H9 (cell line): ENCODE data around the gene KRT25. TPM values are rescaled to one million over a fixed set of nuclear protein-coding genes. Genes with fewer than 3 reads are reported as not detected.

Experiments
- DNase-seq: peaks from one replicate; pipeline ENCODE4 v3.0.0-alpha.2; 2017
- H2AFZ ChIP-seq: one replicate; pipeline ENCODE4 v1.6.1; 2013; ENCODE audit warnings: mild to moderate bottlenecking, low read length, control low read depth, moderate library complexity
- H2AK5ac ChIP-seq: 2 replicates; pipeline ENCODE4 v1.6.1; 2013; ENCODE audit warnings: low read length, control low read depth, mixed read lengths; ENCODE audit not compliant: insufficient read length
- H2BK120ac ChIP-seq: one replicate; pipeline ENCODE4 v1.6.1; 2013; ENCODE audit warnings: low read depth, mild to moderate bottlenecking, low read length, control low read depth, inconsistent platforms; ENCODE audit not compliant: poor library complexity, severe bottlenecking
- H2BK12ac ChIP-seq: 2 replicates; pipeline ENCODE4 v1.6.1; 2013; ENCODE audit warnings: low read length, control low read depth, mixed read lengths, low read depth; ENCODE audit not compliant: insufficient read length
- H2BK15ac ChIP-seq: 2 replicates; pipeline ENCODE4 v1.6.1; 2013; ENCODE audit warnings: low read depth, low read length, control low read depth
- H2BK20ac ChIP-seq: one replicate; pipeline ENCODE4 v1.6.1; 2013; ENCODE audit warnings: low read depth, mild to moderate bottlenecking, low read length, control low read depth, inconsistent platforms; ENCODE audit not compliant: poor library complexity, severe bottlenecking
- H2BK5ac ChIP-seq: 2 replicates; pipeline ENCODE4 v1.6.1; 2013; ENCODE audit warnings: low read length, control low read depth, mixed read lengths; ENCODE audit not compliant: insufficient read length
- H3K14ac ChIP-seq: 2 replicates; pipeline ENCODE4 v1.6.1; 2013; ENCODE audit warnings: low read length, control low read depth; ENCODE audit not compliant: insufficient read depth
- H3K18ac ChIP-seq: 2 replicates; pipeline ENCODE4 v1.6.1; 2013; ENCODE audit warnings: low read depth, mild to moderate bottlenecking, mixed read lengths, low read length, control low read depth; ENCODE audit not compliant: insufficient read length
- H3K23ac ChIP-seq: 2 replicates; pipeline ENCODE4 v1.6.1; 2013; ENCODE audit warnings: low read length, control low read depth, mixed read lengths, low read depth; ENCODE audit not compliant: insufficient read length
- H3K23me2 ChIP-seq: 2 replicates; pipeline ENCODE4 v1.6.1; 2013; ENCODE audit warnings: low read depth, mild to moderate bottlenecking, mixed read lengths, low read length, control low read depth; ENCODE audit not compliant: insufficient read length, poor library complexity, severe bottlenecking
- H3K27ac ChIP-seq: 2 replicates; pipeline ENCODE4 v1.5.1; 2013; ENCODE audit warnings: low read length, control low read depth, mixed read lengths, low read depth; ENCODE audit not compliant: insufficient read length
- H3K27me3 ChIP-seq: 2 replicates; pipeline ENCODE4 v1.6.1; 2013; ENCODE audit warnings: low read length, control low read depth, inconsistent platforms; ENCODE audit not compliant: insufficient read depth
- H3K4ac ChIP-seq: 2 replicates; pipeline ENCODE4 v1.6.1; 2013; ENCODE audit warnings: low read depth, mild to moderate bottlenecking, control low read depth, inconsistent platforms, low read length, moderate library complexity
- H3K4me1 ChIP-seq: 2 replicates; pipeline ENCODE4 v1.6.1; 2013; ENCODE audit warnings: low read length, control low read depth, inconsistent platforms; ENCODE audit not compliant: insufficient read depth
- H3K4me2 ChIP-seq: 2 replicates; pipeline ENCODE4 v1.6.1; 2013; ENCODE audit warnings: low read length, control low read depth, mixed read lengths; ENCODE audit not compliant: insufficient read length, insufficient read depth
- H3K56ac ChIP-seq: 2 replicates; pipeline ENCODE4 v1.6.1; 2013; ENCODE audit warnings: low read depth, mild to moderate bottlenecking, mixed read lengths, low read length, control low read depth; ENCODE audit not compliant: insufficient read length
- H3K79me1 ChIP-seq: 2 replicates; pipeline ENCODE4 v1.6.1; 2013; ENCODE audit warnings: low read depth, mild to moderate bottlenecking, moderate library complexity, low read length, control low read depth, inconsistent platforms; ENCODE audit not compliant: insufficient read depth, poor library complexity, severe bottlenecking
- H3K79me2 ChIP-seq: 2 replicates; pipeline ENCODE4 v1.6.1; 2013; ENCODE audit warnings: low read length, control low read depth, inconsistent platforms; ENCODE audit not compliant: insufficient read depth
- H3K9ac ChIP-seq: 2 replicates; pipeline ENCODE4 v1.6.1; 2013; ENCODE audit warnings: low read length, control low read depth, mixed read lengths; ENCODE audit not compliant: insufficient read length; ENCODE audit errors: extremely low read depth
- H3K9me3 ChIP-seq: one replicate; pipeline ENCODE4 v1.6.1; 2013; ENCODE audit warnings: low read depth, low read length, inconsistent platforms; ENCODE audit not compliant: control insufficient read depth
- H3T11ph ChIP-seq: one replicate; pipeline ENCODE4 v1.6.1; 2013; ENCODE audit warnings: mild to moderate bottlenecking, low read length, control low read depth, inconsistent platforms
- H4K20me1 ChIP-seq: one replicate; pipeline ENCODE4 v1.6.1; 2013; ENCODE audit not compliant: control insufficient read depth, insufficient read length, insufficient read depth
- H4K5ac ChIP-seq: 2 replicates; pipeline ENCODE4 v1.6.1; 2013; ENCODE audit warnings: low read depth, mild to moderate bottlenecking, mixed read lengths, low read length, control low read depth; ENCODE audit not compliant: insufficient read length
- H4K8ac ChIP-seq: replicated peaks from 2 replicates; pipeline ENCODE4 v1.6.1; 2013; ENCODE audit warnings: low read length, control low read depth, mixed read lengths, low read depth; ENCODE audit not compliant: insufficient read length
- H4K91ac ChIP-seq: 2 replicates; pipeline ENCODE4 v1.6.1; 2013; ENCODE audit warnings: low read depth, mild to moderate bottlenecking, moderate library complexity, mixed read lengths, low read length, control low read depth; ENCODE audit not compliant: insufficient read length
- H3K27ac Mint-ChIP-seq, 3 experiments: 2 replicates in 2 of 3; 3 replicates in 1 of 3; pipeline ENCODE4 v1.8.0; 2020 to 2021; ENCODE audit warnings: mixed read lengths in 3 of 3, mild to moderate bottlenecking in 1 of 3, moderate library complexity in 1 of 3
- H3K27me3 Mint-ChIP-seq: 2 replicates; pipeline ENCODE4 v1.8.0; 2021; ENCODE audit warnings: low read depth, mild to moderate bottlenecking, moderate library complexity, mixed read lengths
- H3K36me3 Mint-ChIP-seq, 3 experiments: 2 replicates in 2 of 3; 3 replicates in 1 of 3; pipeline ENCODE4 v1.8.0; 2020 to 2021; ENCODE audit warnings: low read depth in 3 of 3, mixed read lengths in 3 of 3; ENCODE audit not compliant: insufficient read depth in 1 of 3
- H3K4me1 Mint-ChIP-seq, 2 experiments: 2 replicates each; pipeline ENCODE4 v1.8.0; 2020; ENCODE audit warnings: mixed read lengths in 2 of 2
- H3K4me3 Mint-ChIP-seq, 2 experiments: 2 replicates in 1 of 2; 3 replicates in 1 of 2; pipeline ENCODE4 v1.8.0; 2020 to 2021; ENCODE audit warnings: mild to moderate bottlenecking in 2 of 2, mixed read lengths in 2 of 2, moderate library complexity in 1 of 2
- H3K9me3 Mint-ChIP-seq, 2 experiments: 2 replicates in 1 of 2; 3 replicates in 1 of 2; pipeline ENCODE4 v1.8.0; 2020; ENCODE audit warnings: mild to moderate bottlenecking in 2 of 2, mixed read lengths in 2 of 2, moderate library complexity in 1 of 2
- WGBS: extraction: QIAGEN DNeasy Blood & Tissue Kit; methylation state at CpG from one replicate; pipeline ENCODE4 v1.1.7; 2013; ENCODE audit warnings: missing lambda C conversion rate, low lambda C conversion rate, mixed read lengths; ENCODE audit not compliant: insufficient read length; ENCODE audit errors: extremely low coverage; 5-methylcytosine and 5-hydroxymethylcytosine counted together
- total RNA-seq: library from RNA; stranded (reverse); gene quantifications from 2 replicates; pipeline ENCODE4 v1.2.1, GENCODE V29; 2021
- TF ChIP-seq, protein P1 (sequence below): fragments of 200-600 bp; sonication (generic); conservative IDR thresholded peaks from 3 replicates; pipeline ENCODE4 v1.8.0; 2021; ENCODE audit warnings: antibody characterized with exemption, mild to moderate bottlenecking

Gene KRT25
- total RNA-seq, 1 experiment from 2014 or later, result not detected

DNA sequence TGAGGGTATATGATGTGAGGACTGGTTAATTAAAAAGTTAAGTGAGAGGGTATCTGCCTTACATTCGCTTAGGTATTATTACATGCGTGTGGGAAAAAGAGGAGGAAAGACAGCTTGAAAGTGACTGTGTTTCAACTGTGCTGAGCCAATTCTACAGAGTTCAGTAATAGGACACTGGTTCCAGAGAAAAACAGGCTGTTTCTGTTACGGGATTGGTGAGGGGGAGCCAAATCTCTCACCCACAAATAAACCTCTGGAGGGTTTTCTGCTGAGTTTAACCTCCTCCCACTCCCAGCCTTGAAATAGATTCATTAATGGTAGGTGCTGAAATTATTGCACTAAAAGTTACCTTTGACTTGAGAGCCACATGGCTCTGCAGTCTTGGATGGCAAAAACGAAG lies 20.8 kb upstream of the KRT25 start:
- H2BK12ac ChIP-seq, result no peak overlapping the region
- H3T11ph ChIP-seq, result no peak overlapping the region
- H4K5ac ChIP-seq, result no peak overlapping the region
- H3K9me3 Mint-ChIP-seq, result no peaks in the 10 kb centered on the region
- peaks cover 29% of the 10 kb centered on the region for H3K27me3 Mint-ChIP-seq
- H3K23me2 ChIP-seq, result no peaks in the 10 kb centered on the region
- H3K4me1 ChIP-seq, result no peaks in the 10 kb centered on the region
- no peak overlapping the region for H2BK5ac ChIP-seq
- DNase-seq, result no peak
- no peak overlapping the region for H2BK120ac ChIP-seq
- H4K20me1 ChIP-seq, result no peaks in the 10 kb centered on the region
- H2AFZ ChIP-seq, result no peak overlapping the region
- H3K14ac ChIP-seq, result no peak overlapping the region
- no peak overlapping the region for H3K27ac Mint-ChIP-seq
- H3K9ac ChIP-seq, result no peak overlapping the region
- H3K79me2 ChIP-seq, result no peaks in the 10 kb centered on the region
- no CpG with 5 or more reads among the region's 4 CpGs for WGBS
- H3K4me1 Mint-ChIP-seq, result no peaks in the 10 kb centered on the region
- no peak overlapping the region for H3K27ac ChIP-seq
- H3K27me3 ChIP-seq, result no peaks in the 10 kb centered on the region
- no peaks in the 10 kb centered on the region for H3K9me3 ChIP-seq
- no peak overlapping the region for H3K4me3 Mint-ChIP-seq
- H3K4me2 ChIP-seq, result no peak overlapping the region
- H3K56ac ChIP-seq, result no peak overlapping the region
- H3K4ac ChIP-seq, result no peak overlapping the region
- no peak overlapping the region for H2AK5ac ChIP-seq
- TF ChIP-seq, protein P1, sequence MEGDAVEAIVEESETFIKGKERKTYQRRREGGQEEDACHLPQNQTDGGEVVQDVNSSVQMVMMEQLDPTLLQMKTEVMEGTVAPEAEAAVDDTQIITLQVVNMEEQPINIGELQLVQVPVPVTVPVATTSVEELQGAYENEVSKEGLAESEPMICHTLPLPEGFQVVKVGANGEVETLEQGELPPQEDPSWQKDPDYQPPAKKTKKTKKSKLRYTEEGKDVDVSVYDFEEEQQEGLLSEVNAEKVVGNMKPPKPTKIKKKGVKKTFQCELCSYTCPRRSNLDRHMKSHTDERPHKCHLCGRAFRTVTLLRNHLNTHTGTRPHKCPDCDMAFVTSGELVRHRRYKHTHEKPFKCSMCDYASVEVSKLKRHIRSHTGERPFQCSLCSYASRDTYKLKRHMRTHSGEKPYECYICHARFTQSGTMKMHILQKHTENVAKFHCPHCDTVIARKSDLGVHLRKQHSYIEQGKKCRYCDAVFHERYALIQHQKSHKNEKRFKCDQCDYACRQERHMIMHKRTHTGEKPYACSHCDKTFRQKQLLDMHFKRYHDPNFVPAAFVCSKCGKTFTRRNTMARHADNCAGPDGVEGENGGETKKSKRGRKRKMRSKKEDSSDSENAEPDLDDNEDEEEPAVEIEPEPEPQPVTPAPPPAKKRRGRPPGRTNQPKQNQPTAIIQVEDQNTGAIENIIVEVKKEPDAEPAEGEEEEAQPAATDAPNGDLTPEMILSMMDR, result no peak
- no peak overlapping the region for H3K18ac ChIP-seq
- no peak overlapping the region for H2BK15ac ChIP-seq
- H3K36me3 Mint-ChIP-seq, result no peaks in the 10 kb centered on the region
- no peak overlapping the region for H2BK20ac ChIP-seq
- H3K23ac ChIP-seq, result no peak overlapping the region
- no peaks in the 10 kb centered on the region for H3K79me1 ChIP-seq
- H4K8ac ChIP-seq, result no peak overlapping the region
- no peak overlapping the region for H4K91ac ChIP-seq
